CD8-positive, alpha-beta memory T cell (primary cell): ENCODE results near the gene HSPA14. TPM values are rescaled to one million over a fixed set of nuclear protein-coding genes. Genes with fewer than 3 reads are reported as not detected.
"Not testable (repeated sequence)": the region's sequence is repeated elsewhere in the genome, so short reads cannot be mapped to it uniquely, and the experiment has no call there.

ENCODE experiments used
- CTCF ChIA-PET: fragments of 350-600 bp; sonication (Branson Sonifier 250); formaldehyde crosslinking; loops from one replicate; lab custom pipeline; 2021; ENCODE audit warnings: antibody characterized with exemption; lab: Charles Lee
- POLR2A ChIA-PET: fragments of 350-600 bp; sonication (Branson Sonifier 250); formaldehyde crosslinking; loops from one replicate; lab custom pipeline; 2021; ENCODE audit warnings: antibody characterized with exemption; lab: Charles Lee
- DNase-seq, 5 donors: peaks; one replicate each; pipeline versions ENCODE4 v3.0.0 to v3.0.0-alpha.2; 2020 to 2022; ENCODE audit warnings: mixed read lengths in 1 of 5
- H3K27ac ChIP-seq: one replicate; pipeline ENCODE4 v1.7.0; 2013; ENCODE audit warnings: low read depth, mild to moderate bottlenecking, low read length, moderate library complexity
- H3K27me3 ChIP-seq: 2 replicates; pipeline ENCODE4 v1.7.0; 2013; ENCODE audit warnings: low read length, mild to moderate bottlenecking; ENCODE audit not compliant: insufficient read depth, poor library complexity, severe bottlenecking
- H3K36me3 ChIP-seq: 2 replicates; pipeline ENCODE4 v1.7.0; 2013; ENCODE audit warnings: mild to moderate bottlenecking, low read length, moderate library complexity; ENCODE audit not compliant: insufficient read depth
- H3K4me1 ChIP-seq: 2 replicates; pipeline ENCODE4 v1.7.0; 2013; ENCODE audit warnings: mild to moderate bottlenecking, low read length, moderate library complexity; ENCODE audit not compliant: insufficient read depth
- H3K4me3 ChIP-seq: 2 replicates; pipeline ENCODE4 v1.7.0; 2013; ENCODE audit warnings: mild to moderate bottlenecking, low read length
- H3K9me3 ChIP-seq: 2 replicates; pipeline ENCODE4 v1.7.0; 2013; ENCODE audit warnings: mild to moderate bottlenecking, low read length
- H3K27ac Mint-ChIP-seq, 8 donors: one replicate each; pipeline ENCODE4 v1.8.0; 2020 to 2021; ENCODE audit warnings: mixed read lengths in 8 of 8, mild to moderate bottlenecking in 6 of 8, inconsistent platforms in 3 of 8, moderate library complexity in 3 of 8
- H3K27me3 Mint-ChIP-seq, 2 donors: one replicate each; pipeline ENCODE4 v1.8.0; 2020 to 2021; ENCODE audit warnings: mixed read lengths in 2 of 2, mild to moderate bottlenecking in 1 of 2, moderate library complexity in 1 of 2
- H3K36me3 Mint-ChIP-seq, 3 donors: one replicate each; pipeline ENCODE4 v1.8.0; 2020 to 2021; ENCODE audit warnings: mixed read lengths in 3 of 3, inconsistent platforms in 1 of 3, mild to moderate bottlenecking in 1 of 3
- H3K4me1 Mint-ChIP-seq, 3 donors: one replicate each; pipeline ENCODE4 v1.8.0; 2020 to 2021; ENCODE audit warnings: mixed read lengths in 3 of 3, inconsistent platforms in 1 of 3, mild to moderate bottlenecking in 1 of 3
- H3K4me3 Mint-ChIP-seq, 7 donors: one replicate each; pipeline ENCODE4 v1.8.0; 2020 to 2021; ENCODE audit warnings: mixed read lengths in 7 of 7, mild to moderate bottlenecking in 6 of 7, moderate library complexity in 4 of 7, inconsistent platforms in 2 of 7
- H3K9me3 Mint-ChIP-seq, 5 donors: one replicate each; pipeline ENCODE4 v1.8.0; 2020 to 2022; ENCODE audit warnings: mixed read lengths in 5 of 5, mild to moderate bottlenecking in 3 of 5, moderate library complexity in 2 of 5, inconsistent platforms in 1 of 5
- polyA plus RNA-seq: library from polyadenylated mRNA; unstranded; fragments of 300-500 nt; fragmentation: Illumina TruSeq; gene quantifications from one replicate; pipeline ENCODE4 v1.2.3, GENCODE V29; 2021
- total RNA-seq, 2 experiments: library from RNA; stranded (reverse); gene quantifications; one replicate each; pipeline ENCODE4 v1.2.3, GENCODE V29; 2021

The HSPA14 gene
- total and polyA plus RNA-seq, 3 experiments from 2014 or later: 20.0 to 45.5 (median 43.3) TPM

DNA sequence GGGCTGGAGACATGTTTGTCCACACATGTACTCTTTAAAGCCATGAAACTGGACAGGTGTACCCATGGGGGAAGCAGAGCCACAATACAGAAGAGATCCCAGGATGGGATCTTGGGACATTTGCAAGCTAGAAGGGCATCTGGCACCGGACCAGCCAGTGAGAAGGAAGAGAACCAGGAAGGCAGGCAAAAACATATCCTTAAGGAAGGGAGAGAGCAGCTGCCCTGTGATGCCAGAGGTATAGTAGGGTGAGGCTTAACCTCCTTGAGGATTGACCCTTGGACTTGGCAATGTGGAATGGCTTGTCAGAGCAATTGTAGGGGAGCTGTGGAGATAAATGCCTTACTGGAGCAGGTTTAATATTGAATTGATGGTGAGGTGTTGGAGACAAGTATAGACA is 22.7 kb downstream of the HSPA14 start:
- no peaks in the 10 kb centered on the region for H3K27me3 Mint-ChIP-seq
- H3K36me3 Mint-ChIP-seq: peaks cover 8 to 69% (median 21%) of the 10 kb centered on the region in 3 donors
- Histone ChIP-seq H3K4me1 (no peaks in the 10 kb centered on the region), H3K4me3 (no peak overlapping the region), H3K9me3 (no peaks in the 10 kb centered on the region), H3K27me3 (no peaks in the 10 kb centered on the region), H3K27ac (no peak overlapping the region), H3K36me3 (peaks cover 5% of the 10 kb centered on the region)
- no peak for DNase-seq
- H3K4me3 Mint-ChIP-seq: no peak overlapping the region
- peaks cover 2 to 3% (median 3%) of the 10 kb centered on the region in 3 donors for H3K4me1 Mint-ChIP-seq
- CTCF ChIA-PET: no interaction called here
- no peaks in the 10 kb centered on the region for H3K9me3 Mint-ChIP-seq
- H3K27ac Mint-ChIP-seq: peak overlapping the region in 3 of 8 donors; percentile 15 to 46 (median 35)
- POLR2A ChIA-PET: no interaction called here

- H3K4me1 ChIP-seq, H3K9me3 Mint-ChIP-seq, POLR2A ChIA-PET, H3K27ac ChIP-seq, H3K4me3 Mint-ChIP-seq, H3K9me3 ChIP-seq, CTCF ChIA-PET, H3K27ac Mint-ChIP-seq, H3K27me3 Mint-ChIP-seq, H3K27me3 ChIP-seq, H3K4me1 Mint-ChIP-seq, DNase-seq, H3K4me3 ChIP-seq: not testable (repeated sequence)
- H3K36me3 ChIP-seq: peaks cover 11% of the 10 kb centered on the region
- peaks cover 8 to 66% (median 26%) of the 10 kb centered on the region in 3 donors for H3K36me3 Mint-ChIP-seq
Observed at GRCh38 chr10:14864466-14864865, 26.4 kb downstream of the HSPA14 start.

DNA sequence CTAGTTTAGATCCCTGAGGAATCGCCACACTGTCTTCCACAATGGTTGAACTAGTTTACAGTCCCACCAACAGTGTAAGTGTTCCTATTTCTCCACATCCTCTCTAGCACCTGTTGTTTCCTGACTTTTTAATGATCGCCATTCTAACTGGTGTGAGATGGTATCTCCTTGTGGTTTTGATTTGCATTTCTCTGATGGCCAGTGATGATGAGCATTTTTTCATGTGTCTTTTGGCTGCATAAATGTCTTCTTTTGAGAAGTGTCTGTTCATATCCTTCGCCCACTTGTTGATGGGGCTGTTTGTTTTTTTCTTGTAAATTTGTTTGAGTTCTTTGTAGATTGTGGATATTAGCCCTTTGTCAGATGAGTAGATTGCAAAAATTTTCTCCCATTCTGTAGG is 26.8 kb downstream of the HSPA14 start:
- POLR2A ChIA-PET, H3K4me3 Mint-ChIP-seq, H3K4me1 ChIP-seq, H3K9me3 Mint-ChIP-seq, H3K4me1 Mint-ChIP-seq, H3K27me3 ChIP-seq, CTCF ChIA-PET, H3K27me3 Mint-ChIP-seq, DNase-seq, H3K9me3 ChIP-seq, H3K4me3 ChIP-seq, H3K27ac Mint-ChIP-seq, H3K27ac ChIP-seq: not testable (repeated sequence)
- peaks cover 15% of the 10 kb centered on the region for H3K36me3 ChIP-seq
- peaks cover 8 to 68% (median 29%) of the 10 kb centered on the region in 3 donors for H3K36me3 Mint-ChIP-seq

DNA sequence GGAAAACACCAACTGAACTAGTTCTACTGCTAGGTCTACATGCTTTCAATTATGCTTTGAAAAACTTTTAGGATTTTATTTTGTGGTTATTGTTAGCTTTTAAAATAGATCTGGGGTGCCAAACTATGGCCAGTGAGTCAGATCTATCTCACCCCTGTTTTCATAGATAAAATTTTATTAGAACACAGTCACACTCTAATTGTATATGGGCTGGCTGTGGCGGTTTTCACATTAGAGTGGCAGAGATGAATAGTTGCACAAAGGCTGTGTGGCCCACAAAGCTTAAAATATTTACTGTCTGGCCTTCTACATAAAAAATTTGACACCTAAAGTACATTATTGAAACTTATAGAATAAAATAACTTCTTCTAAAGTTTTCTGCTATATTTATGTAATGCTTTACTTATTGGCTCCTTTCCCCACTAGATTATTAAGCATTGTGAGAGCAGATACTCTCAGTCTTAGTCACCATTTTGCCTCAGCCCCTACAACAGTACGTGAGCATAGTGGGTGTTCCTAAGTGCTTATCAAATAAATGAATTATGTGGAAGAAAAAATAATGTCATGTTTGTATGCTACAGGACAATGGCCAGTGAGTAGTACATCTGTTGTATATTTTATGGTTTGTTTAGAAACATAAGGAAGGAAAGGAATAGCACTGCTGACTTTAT is 35.1 kb downstream of the HSPA14 start:
- H3K27ac Mint-ChIP-seq: peak overlapping the region in 2 of 8 donors; percentile 10 to 27
- ChIA-PET CTCF (no interaction called here), POLR2A (no interaction called here)
- peaks cover 16 to 24% (median 18%) of the 10 kb centered on the region in 3 donors for H3K4me1 Mint-ChIP-seq
- peaks cover 12% of the 10 kb centered on the region for H3K4me1 ChIP-seq
- peaks cover 0 to 30% (median 4%) of the 10 kb centered on the region in 3 donors for H3K36me3 Mint-ChIP-seq
- no peaks in the 10 kb centered on the region for H3K9me3 Mint-ChIP-seq
- H3K27me3 Mint-ChIP-seq: no peaks in the 10 kb centered on the region
- H3K4me3 Mint-ChIP-seq: no peak overlapping the region
- H3K27ac ChIP-seq: no peak overlapping the region
- H3K27me3 ChIP-seq: no peaks in the 10 kb centered on the region
- H3K36me3 ChIP-seq: peaks cover 12% of the 10 kb centered on the region
- no peak overlapping the region for H3K4me3 ChIP-seq
- no peak for DNase-seq
- H3K9me3 ChIP-seq: no peaks in the 10 kb centered on the region

DNA sequence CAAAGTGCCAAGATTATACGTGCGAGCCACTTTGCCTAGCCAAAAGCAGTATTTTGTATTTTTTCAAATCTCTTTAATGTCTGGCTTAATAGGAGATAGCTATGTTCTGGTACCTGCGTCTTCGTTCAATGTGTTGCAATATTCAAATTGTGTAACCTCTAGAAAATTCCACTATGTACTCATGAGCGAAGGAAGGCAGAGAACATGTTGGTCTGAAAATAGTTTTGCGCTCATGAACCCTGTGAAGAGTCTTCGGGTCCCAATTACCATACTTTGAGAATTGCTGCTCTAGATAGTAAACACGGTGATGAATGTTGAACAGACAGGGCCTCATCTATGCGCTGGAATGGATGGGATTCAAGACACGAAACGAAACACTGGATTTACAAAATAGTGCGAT is 37.8 kb downstream of the HSPA14 start:
- no peak overlapping the region for H3K4me3 ChIP-seq
- no peak for DNase-seq
- peaks cover 21% of the 10 kb centered on the region for H3K4me1 ChIP-seq
- H3K36me3 Mint-ChIP-seq: peaks cover 0 to 15% (median 0%) of the 10 kb centered on the region in 3 donors
- H3K9me3 Mint-ChIP-seq: no peaks in the 10 kb centered on the region
- peak overlapping the region in 1 of 8 donors; percentile 80 for H3K27ac Mint-ChIP-seq
- peaks cover 29 to 39% (median 29%) of the 10 kb centered on the region in 3 donors for H3K4me1 Mint-ChIP-seq
- no peak overlapping the region for H3K27ac ChIP-seq
- POLR2A ChIA-PET: no interaction called here
- peaks cover 0 to 3% of the 10 kb centered on the region in 2 donors for H3K27me3 Mint-ChIP-seq
- H3K9me3 ChIP-seq: no peaks in the 10 kb centered on the region
- H3K36me3 ChIP-seq: no peaks in the 10 kb centered on the region
- CTCF ChIA-PET: no interaction called here
- no peaks in the 10 kb centered on the region for H3K27me3 ChIP-seq
- peak overlapping the region in 3 of 7 donors; percentile 40 to 91 (median 45) for H3K4me3 Mint-ChIP-seq

DNA sequence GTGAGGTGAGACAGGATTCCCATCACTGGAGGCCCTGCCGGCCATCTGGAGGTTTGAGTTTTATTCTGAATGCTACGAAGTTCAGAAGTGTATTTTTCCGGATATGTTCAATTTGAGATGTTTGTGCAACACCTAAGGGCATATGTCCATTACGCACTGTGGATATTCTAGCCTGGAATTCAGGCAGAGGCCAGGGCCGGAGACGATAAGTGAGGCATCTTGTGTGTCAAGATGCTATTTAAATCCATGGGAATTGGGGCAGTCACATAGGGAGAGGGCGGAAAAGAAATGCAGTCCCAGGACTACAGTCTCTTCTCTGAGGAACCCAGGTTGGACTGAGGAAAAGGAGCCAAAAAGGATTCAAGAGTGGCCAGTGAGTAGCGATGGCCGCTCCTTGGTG is 38.7 kb downstream of the HSPA14 start:
- no peaks in the 10 kb centered on the region for H3K36me3 ChIP-seq
- H3K4me3 Mint-ChIP-seq: peak overlapping the region; percentile 64 to 96 (median 94)
- H3K36me3 Mint-ChIP-seq: peaks cover 0 to 10% (median 0%) of the 10 kb centered on the region in 3 donors
- peaks cover 29 to 39% (median 30%) of the 10 kb centered on the region in 3 donors for H3K4me1 Mint-ChIP-seq
- H3K9me3 Mint-ChIP-seq: no peaks in the 10 kb centered on the region
- DNase-seq: no peak
- ChIA-PET CTCF (interaction anchor here (2.0 kb wide), 1 partner anchor 39 kb away, joined by 13 read pairs; the partner anchor contains the start of genes CDNF, HSPA14 and MSANTD7), POLR2A (interaction anchor here (1.0 to 2.6 kb wide), 2 partner anchors 15 to 39 kb away, joined by 3 to 35 read pairs; partner anchors contain the start of genes CDNF, HSPA14 and MSANTD7)
- H3K4me1 ChIP-seq: peaks cover 21% of the 10 kb centered on the region
- H3K27ac ChIP-seq: no peak overlapping the region
- H3K4me3 ChIP-seq: no peak overlapping the region
- H3K27ac Mint-ChIP-seq: peak overlapping the region in 5 of 8 donors; percentile 11 to 86 (median 80)
- no peaks in the 10 kb centered on the region for H3K9me3 ChIP-seq
- peaks cover 0 to 3% of the 10 kb centered on the region in 2 donors for H3K27me3 Mint-ChIP-seq
- no peaks in the 10 kb centered on the region for H3K27me3 ChIP-seq

GRCh38 chr10:14878266-14879123 is 40.4 kb downstream of the HSPA14 start, which contains the start of gene SUV39H2:
SUV39H2 (plus strand) TSS chr10:14878866; CDS start chr10:14878889, 23 bp downstream.
- no peaks in the 10 kb centered on the region for H3K9me3 Mint-ChIP-seq
- Histone ChIP-seq H3K36me3 (no peaks in the 10 kb centered on the region), H3K27me3 (no peaks in the 10 kb centered on the region), H3K4me3 (peak within 1 kb of the TSS; percentile 92), H3K9me3 (no peaks in the 10 kb centered on the region), H3K4me1 (peaks cover 21% of the 10 kb centered on the region), H3K27ac (peak within 1 kb of the TSS; percentile 79)
- peak within 1 kb of the TSS; percentile 81 to 98 (median 92) for H3K27ac Mint-ChIP-seq
- peak; percentile 87 to 94 (median 91) for DNase-seq
- peaks cover 32 to 39% (median 33%) of the 10 kb centered on the region in 3 donors for H3K4me1 Mint-ChIP-seq
- H3K27me3 Mint-ChIP-seq: peaks cover 0 to 3% of the 10 kb centered on the region in 2 donors
- ChIA-PET CTCF (interaction anchor here (0.8 to 2.0 kb wide), 8 partner anchors 22 to 682 kb away, joined by 3 to 13 read pairs (median 3); partner anchors contain the start of genes CDNF, HSPA14, MEIG1 and MSANTD7), POLR2A (interaction anchor here (0.8 to 2.6 kb wide), 5 partner anchors 41 to 335 kb away, joined by 3 to 35 read pairs (median 8); partner anchors contain the start of genes CDNF, DCLRE1C, HSPA14 and MEIG1)
- peaks cover 0 to 10% (median 1%) of the 10 kb centered on the region in 3 donors for H3K36me3 Mint-ChIP-seq
- peak within 1 kb of the TSS; percentile 91 to 96 (median 94) for H3K4me3 Mint-ChIP-seq
